NOMO-1 (cell line): ENCODE measurements around the gene TMPRSS3.
A peak's percentile ranks its signal among the peaks of the same experiment; 100 is the strongest.

ENCODE experiments used
- DNase-seq, 2 experiments: peaks; one replicate each; lab custom pipeline; 2025; ENCODE audit not compliant: unreplicated experiment in 2 of 2; lab: John Stamatoyannopoulos, UW

TMPRSS3 gene

DNA sequence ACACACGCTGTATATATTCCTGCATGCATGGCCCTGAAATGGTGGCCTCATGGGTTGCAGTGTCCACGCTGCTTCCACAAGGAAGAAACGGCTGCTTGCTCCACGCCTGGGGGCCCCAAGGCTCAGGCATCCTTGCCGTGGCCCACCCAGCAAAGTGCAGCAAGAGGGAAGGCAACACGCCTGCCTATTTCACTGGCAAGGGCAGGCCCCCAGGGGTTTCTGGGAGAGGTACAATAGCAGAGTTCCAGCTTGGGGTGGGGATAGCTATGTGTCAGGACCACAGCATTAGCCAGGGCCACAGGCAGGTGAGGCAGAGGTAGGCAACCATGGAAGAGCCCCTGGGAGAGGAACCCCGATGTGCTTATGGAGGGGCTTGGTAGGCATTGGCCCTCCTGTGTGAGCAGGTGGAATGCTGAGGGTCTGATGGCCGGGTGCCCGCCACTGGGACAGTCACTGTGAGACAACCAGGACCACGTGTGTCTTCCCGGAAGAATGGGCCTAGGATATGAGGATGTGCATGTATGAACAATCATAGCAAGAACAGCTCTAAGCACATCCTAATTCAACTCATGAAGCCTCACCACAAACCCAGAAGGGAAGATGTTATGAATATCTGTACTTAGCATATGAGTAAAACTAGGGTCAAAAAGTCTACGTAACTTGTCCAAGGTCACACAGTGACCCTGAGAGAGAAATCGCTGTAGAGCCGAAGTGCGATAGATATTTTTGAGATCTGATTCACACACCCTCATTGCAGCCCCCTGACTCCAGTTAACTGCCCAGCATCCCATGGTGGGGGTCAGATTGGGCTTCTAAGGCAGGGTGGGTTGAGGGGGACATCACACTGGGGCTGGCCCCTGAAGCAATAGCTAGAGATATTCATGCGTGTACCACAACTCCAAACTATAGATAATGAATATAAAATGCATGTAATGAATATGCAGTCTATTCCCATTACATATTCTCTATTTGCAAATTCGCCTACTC lies 56.8 kb downstream of the TMPRSS3 start:
- no peak for DNase-seq

DNA sequence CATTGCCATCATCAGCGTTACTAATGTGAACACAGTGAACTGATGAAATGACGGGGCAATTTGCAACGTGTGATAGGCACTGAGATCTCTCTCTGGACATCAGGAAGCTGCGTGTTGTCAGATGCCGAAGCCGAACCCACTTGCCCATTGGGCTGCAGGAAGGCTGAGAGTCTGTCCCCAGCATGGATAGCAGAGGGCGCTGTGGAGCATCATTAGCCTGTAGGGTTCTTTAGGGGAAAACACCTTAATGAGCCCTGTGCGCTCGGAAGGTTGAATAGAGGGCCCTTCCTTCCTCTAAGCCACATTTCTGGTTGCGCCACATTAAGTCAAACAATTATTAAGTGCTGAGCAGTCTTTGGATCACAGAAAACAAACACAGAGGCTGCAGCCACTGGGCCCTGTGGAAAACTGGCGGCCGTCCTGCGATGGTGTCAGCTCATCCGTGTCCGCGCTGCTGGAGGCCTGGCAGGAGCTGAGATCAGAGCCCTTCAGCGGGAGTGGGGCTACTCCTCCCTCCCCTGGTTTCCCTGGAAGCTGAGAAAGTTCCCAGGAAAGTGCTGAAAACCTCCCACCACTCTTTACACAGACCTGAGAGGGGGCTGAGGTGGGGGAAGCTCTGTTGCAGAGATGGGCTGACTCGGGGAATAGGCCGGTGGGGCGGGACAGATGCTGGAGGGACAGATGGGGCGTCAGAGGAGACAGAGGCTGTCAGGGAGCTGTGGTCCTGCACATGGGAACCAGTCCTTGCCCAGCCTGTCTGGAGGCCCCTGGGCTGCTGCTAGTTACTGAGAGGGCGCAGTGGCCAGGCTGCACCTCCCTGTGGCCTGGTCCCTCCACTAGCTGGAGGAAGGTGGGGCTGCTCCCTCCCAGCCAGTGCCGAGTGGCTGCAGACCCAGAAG lies 57.8 kb downstream of the TMPRSS3 start:
- peak; percentile 6 to 54 for DNase-seq

DNA sequence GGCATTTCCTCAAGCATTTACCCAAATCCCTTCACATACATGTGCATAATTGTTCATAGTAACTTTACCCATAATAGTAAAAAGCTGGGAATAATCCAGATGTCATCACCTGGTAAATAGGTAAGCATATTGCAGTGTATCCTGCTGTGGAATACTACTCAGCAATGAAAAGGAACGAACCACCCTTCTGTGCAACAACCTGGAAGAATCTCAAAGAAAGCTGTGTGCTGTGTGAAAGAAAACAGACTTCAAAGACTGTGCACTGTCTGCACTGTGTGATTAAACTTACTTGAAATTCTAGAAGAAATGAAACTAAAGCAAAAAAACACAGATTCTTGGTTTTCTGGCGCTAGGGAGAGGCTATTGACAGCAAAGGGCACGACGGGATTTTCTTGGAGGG lies 58.6 kb downstream of the TMPRSS3 start:
- DNase-seq: no peak

DNA sequence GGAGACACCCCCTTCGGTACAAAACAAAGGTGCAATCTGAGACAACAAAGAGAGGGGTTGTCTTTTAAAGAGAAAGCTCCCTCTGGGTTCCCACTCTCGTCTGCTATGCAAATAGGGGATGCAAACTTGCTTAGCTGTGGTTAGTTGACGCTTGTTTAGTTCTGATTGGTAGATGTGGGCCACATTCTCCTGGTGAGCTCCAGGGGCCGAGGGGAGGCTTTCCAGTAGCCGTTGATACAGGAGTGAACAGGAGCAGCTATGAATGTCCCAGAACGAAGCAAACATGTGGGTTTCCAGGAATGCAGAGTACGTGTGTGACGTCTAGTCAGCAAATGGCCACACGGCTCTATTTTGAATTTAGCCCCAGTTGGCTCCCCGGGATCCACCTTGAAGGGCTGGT lies 59.8 kb downstream of the TMPRSS3 start:
- no peak for DNase-seq

DNA sequence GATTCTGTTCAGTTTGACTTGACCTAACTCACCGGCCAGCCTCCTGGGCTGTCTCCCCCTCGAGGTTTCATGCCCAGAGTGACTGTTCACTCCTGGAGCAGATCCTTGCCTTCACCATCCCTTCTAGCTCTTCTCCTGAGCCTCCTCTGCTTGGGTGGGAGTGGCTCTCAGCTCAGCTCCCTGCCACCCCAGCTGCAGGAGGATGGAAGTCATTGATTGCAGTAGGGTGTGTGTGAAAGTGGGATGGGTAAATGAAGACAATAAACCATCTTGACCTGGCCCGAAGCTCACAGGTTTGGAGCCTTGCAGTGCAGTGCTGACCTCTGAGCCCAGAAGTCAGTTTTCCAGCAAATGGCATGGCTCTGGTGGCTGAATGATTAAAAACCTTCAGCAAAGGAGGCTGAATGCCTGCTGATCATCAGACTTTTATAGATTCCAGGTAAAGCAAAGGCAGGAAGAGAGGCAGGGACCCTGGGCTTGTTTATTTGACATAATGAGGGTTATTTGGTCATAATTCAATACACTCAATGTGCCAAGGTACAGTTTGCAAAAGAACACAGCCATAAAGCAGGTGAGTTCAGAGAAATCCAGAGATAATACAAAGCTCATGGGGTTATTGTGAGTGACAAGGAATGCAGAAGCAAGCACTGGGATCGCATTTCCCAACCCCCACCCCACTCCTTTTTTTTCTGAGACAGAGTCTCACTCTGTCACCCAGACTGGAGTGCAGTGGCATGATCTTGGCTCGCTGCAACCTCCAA lies 63.1 kb downstream of the TMPRSS3 start:
- DNase-seq: no peak

DNA sequence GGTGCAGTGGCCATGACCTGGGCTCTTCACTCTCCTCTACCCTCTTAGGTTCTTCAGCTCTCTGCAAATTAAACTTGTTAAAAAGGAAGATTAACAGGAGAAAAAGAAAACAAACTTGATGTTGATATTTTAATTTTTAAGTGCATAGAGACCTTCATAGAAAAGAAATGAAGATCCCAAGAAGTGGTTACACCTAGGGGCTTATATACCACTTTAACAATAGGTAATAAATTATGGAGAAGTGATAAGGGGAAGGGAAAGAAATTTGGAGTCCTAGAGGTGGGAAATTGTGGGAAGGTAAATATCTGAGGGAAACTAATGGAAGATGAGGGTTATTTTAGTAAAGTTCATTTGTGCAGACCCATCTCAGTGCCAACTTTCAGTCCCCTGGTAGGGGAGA lies 64.2 kb downstream of the TMPRSS3 start:
- no peak for DNase-seq

DNA sequence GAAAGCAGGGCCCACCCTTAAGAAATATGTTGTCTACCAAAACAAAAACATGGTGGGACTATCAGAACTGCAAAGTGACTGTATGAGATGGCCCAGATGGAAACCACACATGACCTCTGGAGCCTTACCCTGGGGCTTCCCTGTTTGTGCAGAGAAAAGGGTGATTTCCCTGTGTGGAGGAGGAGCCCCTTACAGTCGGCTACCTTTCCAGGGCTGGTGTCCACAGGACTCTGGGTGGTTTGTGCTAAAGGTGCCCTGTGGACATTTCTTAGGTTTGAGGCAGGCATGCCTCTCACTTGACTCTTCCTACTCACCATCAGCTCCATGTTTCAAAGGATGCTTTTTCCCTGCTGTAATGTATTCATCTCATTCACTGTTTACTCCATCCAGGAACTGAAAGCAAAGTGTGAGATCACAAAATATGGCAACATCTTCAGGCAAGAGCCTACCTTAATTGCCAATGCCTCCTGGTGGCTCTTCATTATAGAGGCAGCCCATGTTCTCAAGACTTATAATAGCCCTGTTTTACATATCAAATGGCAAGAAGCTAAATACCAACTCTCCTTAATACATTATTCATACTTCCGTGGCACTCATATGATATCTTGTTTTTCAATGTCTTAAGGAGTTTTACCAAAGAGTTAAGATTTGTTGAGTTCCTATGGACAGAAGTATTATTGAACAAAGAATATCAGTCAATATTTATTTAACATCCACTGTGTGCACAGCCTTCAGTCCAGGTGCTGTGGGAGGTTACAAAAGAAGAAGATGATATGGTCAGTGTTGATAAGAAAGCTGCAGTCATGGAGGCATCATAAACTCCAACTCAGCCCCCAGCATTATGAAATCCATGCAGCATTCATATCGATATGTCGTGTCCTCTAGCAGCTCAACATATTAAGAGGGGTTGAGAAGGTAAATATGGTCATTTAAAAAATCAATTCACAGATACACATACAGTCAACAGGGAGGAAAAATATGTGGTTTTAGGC lies 65.2 kb downstream of the TMPRSS3 start:
- no peak for DNase-seq

DNA sequence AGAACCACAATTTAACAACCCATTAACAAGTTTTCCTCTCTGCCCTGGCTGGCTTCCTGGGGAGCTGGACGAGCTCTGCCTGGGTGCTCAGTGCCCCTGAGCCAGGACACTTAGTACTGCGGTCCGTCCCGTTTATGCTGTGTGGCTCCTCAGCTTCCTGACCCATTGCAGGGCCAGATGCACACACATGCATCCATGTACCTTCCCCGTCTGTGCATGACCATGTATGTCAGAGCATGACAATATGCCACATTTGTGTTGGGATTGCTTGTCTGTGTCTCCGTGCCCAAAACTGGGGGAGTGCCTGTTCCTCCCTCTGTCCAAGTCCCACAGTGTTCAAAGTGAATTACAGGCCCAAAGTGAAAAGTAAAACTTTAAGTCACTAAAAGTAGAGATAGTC lies 71.0 kb downstream of the TMPRSS3 start:
- no peak for DNase-seq
